HCT116 (cell line): Measurements from ENCODE around the gene C3orf20. TPM values are rescaled to one million over a fixed set of nuclear protein-coding genes. Genes with fewer than 3 reads are reported as not detected.

ENCODE experiments used
- ATAC-seq: fragments of 200-7000 bp; cut with Tn5 transposase; 2 replicates; pipeline ENCODE4 v1.9.1; 2020; ENCODE audit warnings: mild to moderate bottlenecking, moderate library complexity
- BruUV-seq: library from RNA; stranded (reverse); fragments of 400-500 nt; replicated peaks from 2 replicates; lab custom pipeline; 2021; lab: Mats Ljungman, UMichigan
- CTCF ChIA-PET: fragments of 300-600 bp; sonication (Branson Sonifier 250); formaldehyde crosslinking; loops from one replicate; lab custom pipeline; 2021; ENCODE audit warnings: antibody characterized with exemption; lab: Charles Lee
- POLR2A ChIA-PET: fragments of 300-600, 350-600 bp; sonication (Branson Sonifier 250); formaldehyde crosslinking; loops from one replicate; lab custom pipeline; 2021; ENCODE audit warnings: antibody characterized with exemption; lab: Charles Lee
- RAD21 ChIA-PET, 2 experiments: fragments of 300-600 bp; sonication (Branson Sonifier 250); formaldehyde crosslinking; loops; one replicate each; lab custom pipeline; 2023; ENCODE audit warnings: low total read pairs in 2 of 2; ENCODE audit not compliant: uncharacterized antibody in 2 of 2, unreplicated experiment in 2 of 2, low non-redundant PET in 1 of 2; lab: Charles Lee
- DNase-seq: peaks from one replicate; pipeline ENCODE4 v3.0.0-alpha.2; 2010; ENCODE audit warnings: low read depth, low spot score
- H2AFZ ChIP-seq: fragments of 200-600 bp; shearing (Covaris generic), sonication (generic); 2 replicates; pipeline ENCODE4 v1.6.1; 2017; ENCODE audit warnings: low read depth, mixed run types, mixed read lengths, antibody characterized with exemption, low read length; ENCODE audit not compliant: poor library complexity, severe bottlenecking
- H3K27ac ChIP-seq: 2 replicates; pipeline ENCODE4 v1.5.1; 2012; ENCODE audit warnings: low read depth, low read length
- H3K27me3 ChIP-seq: fragments of 200-600 bp; sonication (generic); 2 replicates; pipeline ENCODE4 v1.6.1; 2016; ENCODE audit warnings: mixed run types, low read length, mixed read lengths; ENCODE audit not compliant: insufficient read depth
- H3K36me3 ChIP-seq, 2 experiments: fragments of 200-500 bp in 1 of 2; fragments of 200-600 bp in 1 of 2; sonication (Bioruptor generic) in 1 of 2; sonication (generic) in 1 of 2; 2 replicates each; pipeline versions ENCODE4 v1.5.1 to v1.6.1; 2014 to 2016; ENCODE audit warnings: low read length in 2 of 2, inconsistent platforms in 1 of 2, mixed read lengths in 1 of 2, mixed run types in 1 of 2; ENCODE audit not compliant: insufficient read depth in 2 of 2, control insufficient read depth in 1 of 2
- H3K4me1 ChIP-seq, 2 experiments: fragments of 200-600 bp in 1 of 2; sonication (generic) in 1 of 2; 2 replicates each; pipeline versions ENCODE4 v1.5.1 to v1.6.1; 2012 to 2017; ENCODE audit warnings: low read length in 2 of 2, inconsistent platforms in 1 of 2, mild to moderate bottlenecking in 1 of 2, mixed read lengths in 1 of 2, mixed run types in 1 of 2, moderate library complexity in 1 of 2; ENCODE audit not compliant: insufficient read depth in 2 of 2, control insufficient read depth in 1 of 2
- H3K4me2 ChIP-seq: fragments of 200-600 bp; sonication (generic); 2 replicates; pipeline ENCODE4 v1.6.1; 2017; ENCODE audit warnings: mixed run types, low read length, mixed read lengths
- H3K4me3 ChIP-seq, 2 experiments: fragments of 200-600 bp in 1 of 2; sonication (generic) in 1 of 2; replicated peaks in 1 of 2; 2 replicates each; pipeline ENCODE4 v1.5.1; 2011 to 2016; ENCODE audit warnings: low read length in 2 of 2, control low read depth in 1 of 2, low read depth in 1 of 2, mild to moderate bottlenecking in 1 of 2, mixed read lengths in 1 of 2, mixed run types in 1 of 2
- H3K79me2 ChIP-seq: fragments of 200-600 bp; sonication (generic); 2 replicates; pipeline ENCODE4 v1.6.1; 2017; ENCODE audit warnings: mild to moderate bottlenecking, mixed run types, low read length, moderate library complexity, mixed read lengths; ENCODE audit not compliant: insufficient read depth
- H3K9ac ChIP-seq: fragments of 200-600 bp; sonication (generic); 2 replicates; pipeline ENCODE4 v1.6.1; 2016; ENCODE audit warnings: low read length, mixed read lengths
- H3K9me2 ChIP-seq: fragments of 200-600 bp; sonication (generic), shearing (Covaris generic); 2 replicates; pipeline ENCODE4 v1.6.1; 2017; ENCODE audit warnings: mixed run types, mild to moderate bottlenecking, moderate library complexity; ENCODE audit not compliant: insufficient read depth
- H3K9me3 ChIP-seq, 2 experiments: fragments of 200-500 bp in 1 of 2; fragments of 200-600 bp in 1 of 2; sonication (Bioruptor generic) in 1 of 2; sonication (generic) in 1 of 2; 2 replicates each; pipeline ENCODE4 v1.6.1; 2014 to 2017; ENCODE audit warnings: low read length in 2 of 2, mixed read lengths in 2 of 2, inconsistent platforms in 1 of 2, low read depth in 1 of 2, mild to moderate bottlenecking in 1 of 2, mixed run types in 1 of 2, moderate library complexity in 1 of 2; ENCODE audit not compliant: control insufficient read depth in 1 of 2, insufficient read depth in 1 of 2
- H4K20me1 ChIP-seq: fragments of 200-600 bp; sonication (generic), shearing (Covaris generic); 2 replicates; pipeline ENCODE4 v1.6.1; 2017; ENCODE audit warnings: mixed run types, mild to moderate bottlenecking, moderate library complexity; ENCODE audit not compliant: insufficient read depth
- CEBPB ChIP-seq: IDR thresholded peaks from 2 replicates; pipeline ENCODE4 v1.6.1; 2012; ENCODE audit warnings: low read depth
- EGR1 ChIP-seq: IDR thresholded peaks from 2 replicates; pipeline ENCODE4 v1.6.1; 2012; ENCODE audit warnings: low read depth
- EZH2 ChIP-seq: fragments of 200-600 bp; sonication (generic); IDR thresholded peaks from 2 replicates; pipeline ENCODE4 v1.6.1; 2017; ENCODE audit warnings: antibody characterized with exemption, mixed run types
- EZH2phosphoT487 ChIP-seq: fragments of 200-600 bp; IDR thresholded peaks from 2 replicates; pipeline ENCODE4 v1.6.1; 2018; ENCODE audit warnings: antibody characterized with exemption, borderline replicate concordance
- JUND ChIP-seq: IDR thresholded peaks from 2 replicates; pipeline ENCODE4 v1.6.1; 2012
- POLR2A ChIP-seq: IDR thresholded peaks from 2 replicates; pipeline ENCODE4 v1.7.0; 2011; ENCODE audit warnings: borderline replicate concordance; ENCODE audit not compliant: insufficient read depth, insufficient read length; ENCODE audit errors: extremely low read depth
- POLR2AphosphoS5 ChIP-seq: IDR thresholded peaks from 2 replicates; pipeline ENCODE4 v1.6.1; 2011; ENCODE audit warnings: mild to moderate bottlenecking, low read depth, low read length, moderate library complexity
- RAD21 ChIP-seq: IDR thresholded peaks from 2 replicates; pipeline ENCODE4 v1.6.1; 2012; ENCODE audit warnings: low read depth, mild to moderate bottlenecking
- SIN3A ChIP-seq: IDR thresholded peaks from 2 replicates; pipeline ENCODE4 v1.6.1; 2012; ENCODE audit warnings: low read depth
- SP1 ChIP-seq: IDR thresholded peaks from 2 replicates; pipeline ENCODE4 v1.6.1; 2012; ENCODE audit warnings: low read depth
- SRF ChIP-seq: IDR thresholded peaks from 2 replicates; pipeline ENCODE4 v1.6.1; 2012; ENCODE audit warnings: low read depth
- TCF7L2 ChIP-seq: IDR thresholded peaks from 2 replicates; pipeline ENCODE4 v1.7.0; 2011; ENCODE audit warnings: borderline replicate concordance, inconsistent platforms; ENCODE audit not compliant: insufficient read depth, insufficient read length; ENCODE audit errors: extremely low read depth
- YY1 ChIP-seq: IDR thresholded peaks from 2 replicates; pipeline ENCODE4 v1.6.1; 2011; ENCODE audit warnings: low read length, low read depth, moderate library complexity, mild to moderate bottlenecking; ENCODE audit not compliant: insufficient replicate concordance; ENCODE audit errors: extremely low read depth
- ZFX ChIP-seq: fragments of 450-650 bp; IDR thresholded peaks from 2 replicates; pipeline ENCODE4 v1.6.1; 2017
- ZNF274 ChIP-seq: fragments of 200-500 bp; sonication (Bioruptor generic); IDR thresholded peaks from 2 replicates; pipeline ENCODE4 v1.6.1; 2014; ENCODE audit warnings: mild to moderate bottlenecking, low read depth, low read length, inconsistent platforms
- intact Hi-C: fragments of 100-400 bp; cut with micrococcal nuclease; formaldehyde crosslinking; loops from 2 replicates; pipeline ENCODE4 v1.10.0; 2022
- total RNA-seq: library from RNA; stranded (reverse); gene quantifications from one replicate; pipeline ENCODE4 v1.2.1, GENCODE V29; 2021; ENCODE audit not compliant: unreplicated experiment
- TF ChIP-seq, protein P1 (sequence below): IDR thresholded peaks from 2 replicates; pipeline ENCODE4 v1.6.1; 2012
- TF ChIP-seq, protein P2 (sequence below), 3 experiments: fragments of 200-600 bp in 1 of 3; sonication (generic) in 1 of 3; IDR thresholded peaks in 2 of 3; conservative IDR thresholded peaks in 1 of 3; 2 replicates each; pipeline ENCODE4 v1.5.1; 2012 to 2017; ENCODE audit warnings: low read depth in 2 of 3, low read length in 2 of 3, antibody characterized with exemption in 1 of 3, borderline replicate concordance in 1 of 3, control low read depth in 1 of 3, mild to moderate bottlenecking in 1 of 3, mixed read lengths in 1 of 3, mixed run types in 1 of 3, moderate library complexity in 1 of 3; ENCODE audit not compliant: insufficient read depth in 1 of 3

The C3orf20 gene
- total RNA-seq, 1 experiment from 2014 or later = 0.20 TPM

DNA sequence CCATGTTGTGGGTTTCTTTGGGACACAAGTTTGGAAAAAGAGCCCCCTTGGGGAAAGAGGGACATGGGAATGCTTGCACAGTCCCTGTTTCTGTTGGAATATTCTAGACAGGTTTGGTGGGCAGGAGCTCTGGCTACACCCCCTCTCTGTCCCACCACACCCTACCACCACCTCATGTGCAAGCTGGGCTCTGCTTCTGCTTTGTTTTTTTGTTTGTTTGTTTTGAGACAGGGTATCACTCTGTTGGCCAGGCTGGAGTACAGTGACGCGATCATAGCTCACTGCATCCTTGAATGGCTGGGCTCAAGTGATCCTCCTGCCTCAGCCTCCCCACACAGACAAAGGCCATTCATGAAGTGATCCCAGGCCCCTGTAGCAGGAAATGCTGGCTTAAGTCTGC, 86.9 kb downstream of the C3orf20 start:
- intact Hi-C loops = no loop called here
- Histone ChIP-seq H3K4me1 (no peaks in the 10 kb centered on the region), H3K27ac (no peak overlapping the region), H3K4me3 (no peak overlapping the region), H2AFZ (no peak overlapping the region), H3K4me2 (no peak overlapping the region), H3K9me3 (no peaks in the 10 kb centered on the region), H3K9me2 (no peaks in the 10 kb centered on the region), H3K9ac (no peak overlapping the region), H3K79me2 (no peaks in the 10 kb centered on the region), H3K27me3 (no peaks in the 10 kb centered on the region), H4K20me1 (no peaks in the 10 kb centered on the region), H3K36me3 (no peaks in the 10 kb centered on the region)
- ATAC-seq (no peak), DNase-seq (no peak)
- ChIA-PET POLR2A (no interaction called here), RAD21 (no interaction called here), CTCF (no interaction called here)
- BruUV-seq = no TSS peak
- TF ChIP-seq RAD21 (no peak), ZFX (no peak), EGR1 (no peak), JUND (no peak), EZH2 (no peak), YY1 (no peak), TCF7L2 (no peak), SIN3A (no peak)
- TF ChIP-seq, protein P1, sequence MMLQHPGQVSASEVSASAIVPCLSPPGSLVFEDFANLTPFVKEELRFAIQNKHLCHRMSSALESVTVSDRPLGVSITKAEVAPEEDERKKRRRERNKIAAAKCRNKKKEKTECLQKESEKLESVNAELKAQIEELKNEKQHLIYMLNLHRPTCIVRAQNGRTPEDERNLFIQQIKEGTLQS = no peak
- TF ChIP-seq, all 23 proteins: peak for 0

- TF ChIP-seq POLR2AphosphoS5 = no peak
- no peak for TF ChIP-seq SP1
- TF ChIP-seq JUND = no peak
- TF ChIP-seq TCF7L2 = no peak
- TF ChIP-seq EGR1 = no peak
- TF ChIP-seq CEBPB = no peak
- TF ChIP-seq ZNF274 = no peak
- no peak for TF ChIP-seq EZH2phosphoT487
- TF ChIP-seq SRF = no peak
- TF ChIP-seq, protein P2, sequence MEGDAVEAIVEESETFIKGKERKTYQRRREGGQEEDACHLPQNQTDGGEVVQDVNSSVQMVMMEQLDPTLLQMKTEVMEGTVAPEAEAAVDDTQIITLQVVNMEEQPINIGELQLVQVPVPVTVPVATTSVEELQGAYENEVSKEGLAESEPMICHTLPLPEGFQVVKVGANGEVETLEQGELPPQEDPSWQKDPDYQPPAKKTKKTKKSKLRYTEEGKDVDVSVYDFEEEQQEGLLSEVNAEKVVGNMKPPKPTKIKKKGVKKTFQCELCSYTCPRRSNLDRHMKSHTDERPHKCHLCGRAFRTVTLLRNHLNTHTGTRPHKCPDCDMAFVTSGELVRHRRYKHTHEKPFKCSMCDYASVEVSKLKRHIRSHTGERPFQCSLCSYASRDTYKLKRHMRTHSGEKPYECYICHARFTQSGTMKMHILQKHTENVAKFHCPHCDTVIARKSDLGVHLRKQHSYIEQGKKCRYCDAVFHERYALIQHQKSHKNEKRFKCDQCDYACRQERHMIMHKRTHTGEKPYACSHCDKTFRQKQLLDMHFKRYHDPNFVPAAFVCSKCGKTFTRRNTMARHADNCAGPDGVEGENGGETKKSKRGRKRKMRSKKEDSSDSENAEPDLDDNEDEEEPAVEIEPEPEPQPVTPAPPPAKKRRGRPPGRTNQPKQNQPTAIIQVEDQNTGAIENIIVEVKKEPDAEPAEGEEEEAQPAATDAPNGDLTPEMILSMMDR (IDR thresholded peaks at IDR 0.05 in 2 of 3, conservative IDR thresholded peaks at IDR 0.05 in 1 of 3; ENCODE audit: borderline replicate concordance in 1 of 3, insufficient read depth in 1 of 3, low read depth in 2 of 3, low read length in 2 of 3) = no peak
- no peak for TF ChIP-seq POLR2A
- H3K9ac ChIP-seq = no peak overlapping the region
- ATAC-seq (no peak), DNase-seq (no peak)
- no peak overlapping the region for H3K4me3 ChIP-seq
- ChIA-PET RAD21 (no interaction called here), CTCF (no interaction called here), POLR2A (no interaction called here)
- no peaks in the 10 kb centered on the region for H3K9me3 ChIP-seq
- no peaks in the 10 kb centered on the region for H4K20me1 ChIP-seq
- no peak overlapping the region for H3K27ac ChIP-seq
- intact Hi-C loops = no loop called here
- no peak overlapping the region for H3K4me2 ChIP-seq
- H3K27me3 ChIP-seq = no peaks in the 10 kb centered on the region
- BruUV-seq = no TSS peak
- H2AFZ ChIP-seq = no peak overlapping the region
- no peaks in the 10 kb centered on the region for H3K36me3 ChIP-seq
- H3K4me1 ChIP-seq = no peaks in the 10 kb centered on the region
- H3K9me2 ChIP-seq = no peaks in the 10 kb centered on the region
- H3K79me2 ChIP-seq = no peaks in the 10 kb centered on the region
These were observed 87.8 kb downstream of the C3orf20 start for GRCh38 chr3:14762701-14763100.
